Neural cell (in vitro differentiated cells): Measurements from ENCODE around the gene PARD3B. TPM values are rescaled to one million over a fixed set of nuclear protein-coding genes. Genes with fewer than 3 reads are reported as not detected.

Experiments used
- H2AFZ ChIP-seq: fragments of 200-600, 300-800 bp; sonication (generic), shearing (Covaris generic); 2 replicates; pipeline ENCODE4 v1.6.0; 2014; ENCODE audit warnings: low read depth, mild to moderate bottlenecking, antibody characterized with exemption, low read length, moderate library complexity
- H3F3A ChIP-seq: fragments of 200-600 bp; shearing (Covaris generic); 2 replicates; pipeline ENCODE4 v1.6.1; 2016; ENCODE audit warnings: mild to moderate bottlenecking, moderate library complexity, mixed read lengths, antibody characterized with exemption, low read length; ENCODE audit not compliant: insufficient read depth, poor library complexity, severe bottlenecking
- H3K27ac ChIP-seq: fragments of 200-600, 300-800 bp; sonication (generic), shearing (Covaris generic); 2 replicates; pipeline ENCODE4 v1.5.1; 2014; ENCODE audit warnings: mild to moderate bottlenecking, low read length, moderate library complexity
- H3K27me3 ChIP-seq: fragments of 300-800, 200-600 bp; sonication (generic), shearing (Covaris generic); 2 replicates; pipeline ENCODE4 v1.6.0; 2014; ENCODE audit warnings: mild to moderate bottlenecking, low read depth, low read length, moderate library complexity; ENCODE audit not compliant: insufficient read depth
- H3K36me3 ChIP-seq: fragments of 300-800, 200-600 bp; sonication (generic), shearing (Covaris generic); 2 replicates; pipeline ENCODE4 v1.5.1; 2014; ENCODE audit warnings: mild to moderate bottlenecking, antibody characterized with exemption, low read length, moderate library complexity; ENCODE audit not compliant: insufficient read depth
- H3K4me2 ChIP-seq: fragments of 300-800, 200-600 bp; sonication (generic), shearing (Covaris generic); 2 replicates; pipeline ENCODE4 v1.6.0; 2014; ENCODE audit warnings: mild to moderate bottlenecking, low read length
- H3K4me3 ChIP-seq: fragments of 300-800, 200-600 bp; sonication (generic), shearing (Covaris generic); 2 replicates; pipeline ENCODE4 v1.5.1; 2014; ENCODE audit warnings: mild to moderate bottlenecking, low read length, moderate library complexity
- H3K79me2 ChIP-seq: fragments of 200-600 bp; shearing (Covaris generic); replicated peaks from 2 replicates; pipeline ENCODE4 v1.6.0; 2014; ENCODE audit warnings: mild to moderate bottlenecking, low read length, moderate library complexity; ENCODE audit not compliant: insufficient read depth
- H3K9ac ChIP-seq: fragments of 300-800, 200-600 bp; sonication (generic), shearing (Covaris generic); 2 replicates; pipeline ENCODE4 v1.6.1; 2016; ENCODE audit warnings: mild to moderate bottlenecking, low read length, mixed read lengths
- H3K9me2 ChIP-seq: fragments of 200-600 bp; shearing (Covaris generic); 2 replicates; pipeline ENCODE4 v1.6.1; 2016; ENCODE audit warnings: mild to moderate bottlenecking, low read length, mixed read lengths; ENCODE audit not compliant: insufficient read depth
- H3K9me3 ChIP-seq: fragments of 200-600, 300-800 bp; sonication (generic), shearing (Covaris generic); 2 replicates; pipeline ENCODE4 v1.6.1; 2016; ENCODE audit warnings: mild to moderate bottlenecking, mixed run types, low read length, moderate library complexity, mixed read lengths
- H4K20me1 ChIP-seq: fragments of 200-600 bp; shearing (Covaris generic); 2 replicates; pipeline ENCODE4 v1.6.1; 2016; ENCODE audit warnings: mild to moderate bottlenecking, mixed run types; ENCODE audit not compliant: insufficient read depth
- CTCF ChIP-seq: fragments of 450-650 bp; IDR thresholded peaks from 2 replicates; pipeline ENCODE4 v1.5.1; 2014; ENCODE audit warnings: antibody characterized with exemption, mild to moderate bottlenecking, moderate library complexity; ENCODE audit not compliant: poor library complexity, severe bottlenecking
- EP300 ChIP-seq: fragments of 450-650 bp; conservative IDR thresholded peaks from 2 replicates; pipeline ENCODE4 v1.6.1; 2014; ENCODE audit warnings: antibody characterized with exemption, mild to moderate bottlenecking, moderate library complexity; ENCODE audit not compliant: poor library complexity, severe bottlenecking
- EZH2 ChIP-seq: fragments of 200-600, 300-800 bp; shearing (Covaris generic), sonication (generic); IDR thresholded peaks from 2 replicates; pipeline ENCODE4 v1.6.1; 2014; ENCODE audit warnings: antibody characterized with exemption, low read length, borderline replicate concordance, mild to moderate bottlenecking; ENCODE audit not compliant: insufficient read depth, poor library complexity, severe bottlenecking
- MXI1 ChIP-seq: fragments of 450-650 bp; conservative IDR thresholded peaks from 2 replicates; pipeline ENCODE4 v1.6.1; 2014; ENCODE audit warnings: antibody characterized with exemption, mild to moderate bottlenecking; ENCODE audit not compliant: poor library complexity, severe bottlenecking
- POLR2AphosphoS5 ChIP-seq: IDR thresholded peaks from 2 replicates; pipeline ENCODE4 v1.6.1; 2012
- RAD21 ChIP-seq: fragments of 450-650 bp; conservative IDR thresholded peaks from 2 replicates; pipeline ENCODE4 v1.6.1; 2014; ENCODE audit warnings: antibody characterized with exemption, mild to moderate bottlenecking, moderate library complexity
- REST ChIP-seq: IDR thresholded peaks from 2 replicates; pipeline ENCODE4 v1.6.1; 2012; ENCODE audit warnings: borderline replicate concordance
- SMC3 ChIP-seq: fragments of 450-650 bp; conservative IDR thresholded peaks from 2 replicates; pipeline ENCODE4 v1.6.1; 2014; ENCODE audit warnings: antibody characterized with exemption, mild to moderate bottlenecking, moderate library complexity; ENCODE audit not compliant: poor library complexity
- TAF1 ChIP-seq: IDR thresholded peaks from 2 replicates; pipeline ENCODE4 v1.6.1; 2012; ENCODE audit warnings: low read depth
- polyA plus RNA-seq: library from polyadenylated mRNA; depleted of rRNA; stranded (reverse); fragments of >200 nt; gene quantifications from 2 replicates; pipeline ENCODE4 v1.2.3, GENCODE V29; 2014

The PARD3B gene
- polyA plus RNA-seq, 1 donor from 2014 or later, result 0.54 TPM

DNA sequence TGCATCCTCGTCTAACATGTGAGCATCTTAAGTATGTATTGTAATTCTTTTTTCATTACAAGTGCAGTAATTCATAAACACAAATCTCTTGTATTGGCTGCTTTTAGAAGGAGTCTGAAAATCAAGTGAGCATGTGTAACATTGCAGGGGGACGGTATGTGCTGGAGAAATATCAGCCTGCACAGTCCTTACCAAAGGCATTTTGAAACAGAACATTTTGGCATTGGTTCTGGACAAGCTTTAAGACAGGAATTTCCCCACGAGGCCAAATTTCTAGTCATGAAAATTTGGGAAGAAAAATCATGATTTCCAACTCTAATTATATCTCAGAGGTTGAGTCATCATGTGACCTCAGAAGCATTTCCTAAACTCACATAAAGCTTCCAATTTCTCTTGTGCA is 1112.3 kb downstream of the PARD3B start:
- no peaks in the 10 kb centered on the region for H3K9me3 ChIP-seq
- no peak for TF ChIP-seq REST
- TF ChIP-seq TAF1, result no peak
- no peak for TF ChIP-seq EP300
- TF ChIP-seq EZH2, result no peak
- TF ChIP-seq SMC3, result no peak
- TF ChIP-seq POLR2AphosphoS5, result no peak
- no peak for TF ChIP-seq CTCF
- no peak for TF ChIP-seq MXI1
- no peak for TF ChIP-seq RAD21
- H3K4me2 ChIP-seq, result no peak overlapping the region
- no peak overlapping the region for H3K27ac ChIP-seq
- H3K36me3 ChIP-seq, result no peaks in the 10 kb centered on the region
- H3K4me3 ChIP-seq, result no peak overlapping the region
- H3K9ac ChIP-seq, result no peak overlapping the region
- H3K9me2 ChIP-seq, result no peaks in the 10 kb centered on the region
- H3K79me2 ChIP-seq, result no peaks in the 10 kb centered on the region
- H3F3A ChIP-seq, result no peaks in the 10 kb centered on the region
- H3K27me3 ChIP-seq, result no peaks in the 10 kb centered on the region
- H4K20me1 ChIP-seq, result no peaks in the 10 kb centered on the region
- no peak overlapping the region for H2AFZ ChIP-seq

GRCh38 chr2:205658068-205658467 is 1112.8 kb downstream of the PARD3B start:
- Histone ChIP-seq H3K36me3 (no peaks in the 10 kb centered on the region), H3K4me2 (no peak overlapping the region), H3K9me2 (no peaks in the 10 kb centered on the region), H4K20me1 (no peaks in the 10 kb centered on the region), H3K9ac (no peak overlapping the region), H3F3A (no peaks in the 10 kb centered on the region), H3K27me3 (no peaks in the 10 kb centered on the region), H3K9me3 (no peaks in the 10 kb centered on the region), H3K27ac (no peak overlapping the region), H2AFZ (no peak overlapping the region), H3K4me3 (no peak overlapping the region), H3K79me2 (no peaks in the 10 kb centered on the region)
- no peak for TF ChIP-seq POLR2AphosphoS5
- no peak for TF ChIP-seq RAD21
- TF ChIP-seq CTCF, result no peak
- TF ChIP-seq MXI1, result no peak
- TF ChIP-seq EZH2, result no peak
- no peak for TF ChIP-seq TAF1
- no peak for TF ChIP-seq EP300
- no peak for TF ChIP-seq REST
